HepG2 (cell line): ENCODE measurements around the gene GPRC5D. TPM values are rescaled to one million over a fixed set of nuclear protein-coding genes. Genes with fewer than 3 reads are reported as not detected.

Experiments
- CAMTA2 ChIP-seq: sonication (generic); formaldehyde crosslinking; IDR thresholded peaks from 2 replicates; pipeline ENCODE4 v1.4.0; 2020; ENCODE audit warnings: mild to moderate bottlenecking, missing genetic modification reagents, borderline replicate concordance
- ELF4 ChIP-seq: sonication (generic); formaldehyde crosslinking; IDR thresholded peaks from 2 replicates; pipeline ENCODE4 v1.5.0; 2020; ENCODE audit warnings: missing genetic modification reagents, mild to moderate bottlenecking, moderate library complexity, borderline replicate concordance
- HMGXB4 ChIP-seq, 2 experiments: sonication (generic) in 1 of 2; formaldehyde crosslinking in 1 of 2; IDR thresholded peaks; 2 replicates each; pipeline versions ENCODE4 v1.4.0 to v1.6.1; 2018 to 2020; ENCODE audit warnings: missing genetic modification reagents in 2 of 2, borderline replicate concordance in 1 of 2, low read depth in 1 of 2, mild to moderate bottlenecking in 1 of 2, missing biosample characterization in 1 of 2
- NBN ChIP-seq: fragments of 450-650 bp; conservative IDR thresholded peaks from 2 replicates; pipeline ENCODE4 v1.6.1; 2017
- NCOR1 ChIP-seq: fragments of 200-600 bp; sonication (generic); IDR thresholded peaks from 2 replicates; pipeline ENCODE4 v1.7.0; 2017; ENCODE audit warnings: antibody characterized with exemption, low read length, borderline replicate concordance
- SETDB1 ChIP-seq: sonication (generic); formaldehyde crosslinking; IDR thresholded peaks from 2 replicates; pipeline ENCODE4 v1.5.1; 2020; ENCODE audit warnings: missing genetic modification reagents, mild to moderate bottlenecking, borderline replicate concordance
- SRF ChIP-seq: IDR thresholded peaks from 2 replicates; pipeline ENCODE4 v1.6.1; 2011; ENCODE audit warnings: mild to moderate bottlenecking, low read depth, low read length, moderate library complexity
- ZNF143 ChIP-seq: sonication (generic); formaldehyde crosslinking; IDR thresholded peaks from 2 replicates; pipeline ENCODE4 v1.4.0; 2020; ENCODE audit warnings: missing genetic modification reagents
- ZNF292 ChIP-seq: sonication (generic); formaldehyde crosslinking; IDR thresholded peaks from 2 replicates; pipeline ENCODE4 v1.8.1; 2022; ENCODE audit warnings: mild to moderate bottlenecking, low read depth, missing genetic modification reagents, borderline replicate concordance
- ZNF484 ChIP-seq: sonication (generic); formaldehyde crosslinking; IDR thresholded peaks from 2 replicates; pipeline ENCODE4 v1.5.1; 2020; ENCODE audit warnings: mild to moderate bottlenecking, low read depth, missing genetic modification reagents, borderline replicate concordance
- ZNF737 ChIP-seq: sonication (generic); formaldehyde crosslinking; IDR thresholded peaks from 2 replicates; pipeline ENCODE4 v1.5.0; 2020; ENCODE audit warnings: missing genetic modification reagents, mild to moderate bottlenecking, borderline replicate concordance
- ZSCAN12 ChIP-seq: sonication (generic); formaldehyde crosslinking; IDR thresholded peaks from 2 replicates; pipeline ENCODE4 v1.9.0; 2021; ENCODE audit warnings: mild to moderate bottlenecking, missing genetic modification reagents
- polyA plus RNA-seq, 8 experiments: library from polyadenylated mRNA; depleted of rRNA in 3 of 8; stranded (reverse) in 7 of 8; unstranded in 1 of 8; fragments of >200 nt; fragmentation: Illumina TruSeq in 4 of 8; extraction: Trizol in 4 of 8; gene quantifications; 2 replicates each; pipeline versions ENCODE4 v1.2.1 to v1.2.3, GENCODE V29; 2011 to 2016; ENCODE audit warnings: low read depth in 4 of 8, missing spikeins in 1 of 8, mixed read lengths in 1 of 8; ENCODE audit not compliant: insufficient read depth in 1 of 8
- total RNA-seq, 5 experiments: library from RNA; depleted of rRNA; stranded (reverse); fragments of >200 nt; fragmentation: Illumina TruSeq; extraction: Trizol; gene quantifications; 2 replicates each; pipeline ENCODE4 v1.2.3, GENCODE V29; 2016; ENCODE audit warnings: low read depth in 1 of 5
- TF ChIP-seq, protein P1 (sequence below): sonication (generic); formaldehyde crosslinking; IDR thresholded peaks from 2 replicates; pipeline ENCODE4 v1.4.0; 2020; ENCODE audit warnings: low read depth, missing genetic modification reagents
- TF ChIP-seq, protein P2 (sequence below): sonication (generic); formaldehyde crosslinking; conservative IDR thresholded peaks from 2 replicates; pipeline ENCODE4 v1.4.0; 2020; ENCODE audit warnings: mild to moderate bottlenecking, missing genetic modification reagents, moderate library complexity
- TF ChIP-seq, protein P3 (sequence below): IDR thresholded peaks from 2 replicates; pipeline ENCODE4 v1.6.1; 2016; ENCODE audit warnings: missing genetic modification reagents, missing compliant biosample characterization

Gene GPRC5D
- total and polyA plus RNA-seq, 2 of the 13 experiments (the other 11 are each of a cell fraction or from before 2014, with no cell fraction given) = not detected

GRCh38 chr12:12916135-12916944 lies 35.6 kb downstream of the GPRC5D start (continued):
- TF ChIP-seq SRF = no peak; the same call in 1 of the 2 replicates
- no peak for TF ChIP-seq ZNF292 (CRISPR knock-in tag)
- TF ChIP-seq ZSCAN12 = no peak
- no peak for TF ChIP-seq CAMTA2 (CRISPR knock-in tag)
- no peak for TF ChIP-seq ELF4
- no peak for TF ChIP-seq NCOR1
- TF ChIP-seq, protein P1, sequence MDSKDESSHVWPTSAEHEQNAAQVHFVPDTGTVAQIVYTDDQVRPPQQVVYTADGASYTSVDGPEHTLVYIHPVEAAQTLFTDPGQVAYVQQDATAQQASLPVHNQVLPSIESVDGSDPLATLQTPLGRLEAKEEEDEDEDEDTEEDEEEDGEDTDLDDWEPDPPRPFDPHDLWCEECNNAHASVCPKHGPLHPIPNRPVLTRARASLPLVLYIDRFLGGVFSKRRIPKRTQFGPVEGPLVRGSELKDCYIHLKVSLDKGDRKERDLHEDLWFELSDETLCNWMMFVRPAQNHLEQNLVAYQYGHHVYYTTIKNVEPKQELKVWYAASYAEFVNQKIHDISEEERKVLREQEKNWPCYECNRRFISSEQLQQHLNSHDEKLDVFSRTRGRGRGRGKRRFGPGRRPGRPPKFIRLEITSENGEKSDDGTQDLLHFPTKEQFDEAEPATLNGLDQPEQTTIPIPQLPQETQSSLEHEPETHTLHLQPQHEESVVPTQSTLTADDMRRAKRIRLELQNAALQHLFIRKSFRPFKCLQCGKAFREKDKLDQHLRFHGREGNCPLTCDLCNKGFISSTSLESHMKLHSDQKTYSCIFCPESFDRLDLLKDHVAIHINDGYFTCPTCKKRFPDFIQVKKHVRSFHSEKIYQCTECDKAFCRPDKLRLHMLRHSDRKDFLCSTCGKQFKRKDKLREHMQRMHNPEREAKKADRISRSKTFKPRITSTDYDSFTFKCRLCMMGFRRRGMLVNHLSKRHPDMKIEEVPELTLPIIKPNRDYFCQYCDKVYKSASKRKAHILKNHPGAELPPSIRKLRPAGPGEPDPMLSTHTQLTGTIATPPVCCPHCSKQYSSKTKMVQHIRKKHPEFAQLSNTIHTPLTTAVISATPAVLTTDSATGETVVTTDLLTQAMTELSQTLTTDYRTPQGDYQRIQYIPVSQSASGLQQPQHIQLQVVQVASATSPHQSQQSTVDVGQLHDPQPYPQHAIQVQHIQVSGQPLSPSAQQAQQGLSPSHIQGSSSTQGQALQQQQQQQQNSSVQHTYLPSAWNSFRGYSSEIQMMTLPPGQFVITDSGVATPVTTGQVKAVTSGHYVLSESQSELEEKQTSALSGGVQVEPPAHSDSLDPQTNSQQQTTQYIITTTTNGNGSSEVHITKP (CRISPR knock-in tag) = no peak
- TF ChIP-seq, protein P2, sequence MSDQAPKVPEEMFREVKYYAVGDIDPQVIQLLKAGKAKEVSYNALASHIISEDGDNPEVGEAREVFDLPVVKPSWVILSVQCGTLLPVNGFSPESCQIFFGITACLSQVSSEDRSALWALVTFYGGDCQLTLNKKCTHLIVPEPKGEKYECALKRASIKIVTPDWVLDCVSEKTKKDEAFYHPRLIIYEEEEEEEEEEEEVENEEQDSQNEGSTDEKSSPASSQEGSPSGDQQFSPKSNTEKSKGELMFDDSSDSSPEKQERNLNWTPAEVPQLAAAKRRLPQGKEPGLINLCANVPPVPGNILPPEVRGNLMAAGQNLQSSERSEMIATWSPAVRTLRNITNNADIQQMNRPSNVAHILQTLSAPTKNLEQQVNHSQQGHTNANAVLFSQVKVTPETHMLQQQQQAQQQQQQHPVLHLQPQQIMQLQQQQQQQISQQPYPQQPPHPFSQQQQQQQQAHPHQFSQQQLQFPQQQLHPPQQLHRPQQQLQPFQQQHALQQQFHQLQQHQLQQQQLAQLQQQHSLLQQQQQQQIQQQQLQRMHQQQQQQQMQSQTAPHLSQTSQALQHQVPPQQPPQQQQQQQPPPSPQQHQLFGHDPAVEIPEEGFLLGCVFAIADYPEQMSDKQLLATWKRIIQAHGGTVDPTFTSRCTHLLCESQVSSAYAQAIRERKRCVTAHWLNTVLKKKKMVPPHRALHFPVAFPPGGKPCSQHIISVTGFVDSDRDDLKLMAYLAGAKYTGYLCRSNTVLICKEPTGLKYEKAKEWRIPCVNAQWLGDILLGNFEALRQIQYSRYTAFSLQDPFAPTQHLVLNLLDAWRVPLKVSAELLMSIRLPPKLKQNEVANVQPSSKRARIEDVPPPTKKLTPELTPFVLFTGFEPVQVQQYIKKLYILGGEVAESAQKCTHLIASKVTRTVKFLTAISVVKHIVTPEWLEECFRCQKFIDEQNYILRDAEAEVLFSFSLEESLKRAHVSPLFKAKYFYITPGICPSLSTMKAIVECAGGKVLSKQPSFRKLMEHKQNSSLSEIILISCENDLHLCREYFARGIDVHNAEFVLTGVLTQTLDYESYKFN = no peak
- no peak for TF ChIP-seq ZNF737
- TF ChIP-seq SETDB1 (CRISPR knock-in tag) = no peak
- TF ChIP-seq, protein P3, sequence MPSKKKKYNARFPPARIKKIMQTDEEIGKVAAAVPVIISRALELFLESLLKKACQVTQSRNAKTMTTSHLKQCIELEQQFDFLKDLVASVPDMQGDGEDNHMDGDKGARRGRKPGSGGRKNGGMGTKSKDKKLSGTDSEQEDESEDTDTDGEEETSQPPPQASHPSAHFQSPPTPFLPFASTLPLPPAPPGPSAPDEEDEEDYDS (CRISPR knock-in tag) = 0 out of 2 replicates have a peak, but pooled peaks have one; percentile 15
- no peak for TF ChIP-seq ZNF484 (CRISPR knock-in tag)
- no peak for TF ChIP-seq ZNF143 (CRISPR knock-in tag)
- TF ChIP-seq HMGXB4 (CRISPR knock-in tag; IDR thresholded peaks at IDR 0.05; ENCODE audit: borderline replicate concordance in 1 of 2, low read depth in 1 of 2) = 0 out of 4 replicates have a peak, but pooled peaks have one; percentile 36 to 51
- no peak for TF ChIP-seq NBN
